ENCODE results near the gene NHEJ1. TPM values are rescaled to one million over a fixed set of nuclear protein-coding genes. Genes with fewer than 3 reads are reported as not detected.

NHEJ1 gene
- total and polyA plus RNA-seq, 9 of the 15 experiments (the other 6 are each of a cell fraction or from before 2014, with no cell fraction given) = 9.0 to 23.7 (median 13.9) TPM

DNA sequence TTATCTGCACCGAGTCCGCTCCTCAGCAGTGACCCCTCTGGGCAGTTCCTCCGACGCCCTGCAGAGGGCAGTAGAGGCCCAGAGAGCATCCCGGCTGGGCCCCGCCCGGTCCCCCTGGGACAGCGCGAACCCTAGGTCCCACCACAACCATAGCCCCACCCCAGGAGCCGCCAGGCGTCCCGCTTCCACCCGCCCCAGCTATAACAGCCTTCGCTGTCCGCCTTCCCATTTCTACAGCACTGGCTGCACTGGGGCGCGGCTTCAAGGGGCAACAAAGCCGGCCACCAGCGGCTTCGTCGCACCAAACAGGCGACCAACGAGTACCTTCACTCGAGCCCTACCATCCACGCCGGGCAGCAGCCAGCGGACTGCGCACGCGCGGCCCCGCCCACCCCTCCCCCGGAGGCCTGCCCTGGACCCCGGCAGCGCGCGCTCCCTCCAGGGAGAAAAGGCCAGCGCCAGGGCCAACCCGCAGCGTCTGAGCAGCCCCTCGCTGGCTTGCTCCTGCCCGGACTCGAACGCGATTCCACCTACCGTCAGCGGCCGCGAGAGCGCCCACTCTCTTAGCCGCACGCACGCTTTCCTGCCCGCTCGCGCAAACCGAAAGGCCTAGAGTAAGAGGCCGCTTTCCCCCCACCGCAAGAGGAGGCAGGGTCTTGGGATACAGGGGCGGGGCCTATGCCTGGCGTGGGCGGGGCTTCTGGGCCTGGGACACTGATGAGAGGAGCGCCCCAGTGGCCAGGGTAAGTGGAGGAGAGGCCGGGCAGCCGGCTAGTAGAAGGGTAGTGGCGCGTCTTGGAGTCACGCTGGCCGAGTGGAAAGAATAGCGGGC, at the start of gene NHEJ1 (continued):
- TF ChIP-seq NR2F6 (CRISPR knock-in tag; IDR thresholded peaks at IDR 0.05) (no peak), FOXJ3 (CRISPR knock-in tag; IDR thresholded peaks at IDR 0.05) (no peak), PHF8 (IDR thresholded peaks at IDR 0.05; ENCODE audit: borderline replicate concordance, low read length) (peak; percentile 92), STAG1 (CRISPR knock-in tag; IDR thresholded peaks at IDR 0.05; ENCODE audit: borderline replicate concordance) (peak; percentile 77; the same call in 1 of the 2 replicates), SMC3 (conservative IDR thresholded peaks at IDR 0.05; ENCODE audit: insufficient read depth, low read depth, low read length) (peak; percentile 76), ZBTB8A (IDR thresholded peaks at IDR 0.05; ENCODE audit: partially characterized antibody) (no peak), ZNF695 (CRISPR knock-in tag; IDR thresholded peaks at IDR 0.05) (no peak), ZNF133 (CRISPR knock-in tag; IDR thresholded peaks at IDR 0.05) (no peak), MTA1 (IDR thresholded peaks at IDR 0.05; ENCODE audit: borderline replicate concordance) (no peak), KDM4B (IDR thresholded peaks at IDR 0.05; ENCODE audit: borderline replicate concordance in 2 of 2, low read depth in 1 of 2) (0 out of 4 replicates have a peak, but pooled peaks of 1 of the 2 experiments have one; percentile 42), NFIC (IDR thresholded peaks at IDR 0.05) (no peak)
- TF ChIP-seq, protein P1, sequence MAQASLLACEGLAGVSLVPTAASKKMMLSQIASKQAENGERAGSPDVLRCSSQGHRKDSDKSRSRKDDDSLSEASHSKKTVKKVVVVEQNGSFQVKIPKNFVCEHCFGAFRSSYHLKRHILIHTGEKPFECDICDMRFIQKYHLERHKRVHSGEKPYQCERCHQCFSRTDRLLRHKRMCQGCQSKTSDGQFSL (CRISPR knock-in tag; IDR thresholded peaks at IDR 0.05) = peak; percentile 65; the same call in 1 of the 2 replicates
- TF ChIP-seq, protein P1 (tag; IDR thresholded peaks at IDR 0.05) = no peak
- TF ChIP-seq, protein P2, sequence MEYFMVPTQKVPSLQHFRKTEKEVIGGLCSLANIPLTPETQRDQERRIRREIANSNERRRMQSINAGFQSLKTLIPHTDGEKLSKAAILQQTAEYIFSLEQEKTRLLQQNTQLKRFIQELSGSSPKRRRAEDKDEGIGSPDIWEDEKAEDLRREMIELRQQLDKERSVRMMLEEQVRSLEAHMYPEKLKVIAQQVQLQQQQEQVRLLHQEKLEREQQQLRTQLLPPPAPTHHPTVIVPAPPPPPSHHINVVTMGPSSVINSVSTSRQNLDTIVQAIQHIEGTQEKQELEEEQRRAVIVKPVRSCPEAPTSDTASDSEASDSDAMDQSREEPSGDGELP (CRISPR knock-in tag; IDR thresholded peaks at IDR 0.05; ENCODE audit: borderline replicate concordance) = peak; percentile 71; the same call in 1 of the 2 replicates
- TF ChIP-seq, protein P3, sequence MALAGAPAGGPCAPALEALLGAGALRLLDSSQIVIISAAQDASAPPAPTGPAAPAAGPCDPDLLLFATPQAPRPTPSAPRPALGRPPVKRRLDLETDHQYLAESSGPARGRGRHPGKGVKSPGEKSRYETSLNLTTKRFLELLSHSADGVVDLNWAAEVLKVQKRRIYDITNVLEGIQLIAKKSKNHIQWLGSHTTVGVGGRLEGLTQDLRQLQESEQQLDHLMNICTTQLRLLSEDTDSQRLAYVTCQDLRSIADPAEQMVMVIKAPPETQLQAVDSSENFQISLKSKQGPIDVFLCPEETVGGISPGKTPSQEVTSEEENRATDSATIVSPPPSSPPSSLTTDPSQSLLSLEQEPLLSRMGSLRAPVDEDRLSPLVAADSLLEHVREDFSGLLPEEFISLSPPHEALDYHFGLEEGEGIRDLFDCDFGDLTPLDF (CRISPR knock-in tag; IDR thresholded peaks at IDR 0.05) = peak; percentile 55; the same call in 1 of the 2 replicates
- TF ChIP-seq, protein P4, sequence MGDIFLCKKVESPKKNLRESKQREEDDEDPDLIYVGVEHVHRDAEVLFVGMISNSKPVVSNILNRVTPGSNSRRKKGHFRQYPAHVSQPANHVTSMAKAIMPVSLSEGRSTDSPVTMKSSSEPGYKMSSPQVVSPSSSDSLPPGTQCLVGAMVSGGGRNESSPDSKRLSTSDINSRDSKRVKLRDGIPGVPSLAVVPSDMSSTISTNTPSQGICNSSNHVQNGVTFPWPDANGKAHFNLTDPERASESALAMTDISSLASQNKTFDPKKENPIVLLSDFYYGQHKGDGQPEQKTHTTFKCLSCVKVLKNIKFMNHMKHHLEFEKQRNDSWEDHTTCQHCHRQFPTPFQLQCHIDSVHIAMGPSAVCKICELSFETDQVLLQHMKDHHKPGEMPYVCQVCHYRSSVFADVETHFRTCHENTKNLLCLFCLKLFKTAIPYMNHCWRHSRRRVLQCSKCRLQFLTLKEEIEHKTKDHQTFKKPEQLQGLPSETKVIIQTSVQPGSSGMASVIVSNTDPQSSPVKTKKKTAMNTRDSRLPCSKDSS (IDR thresholded peaks at IDR 0.05; ENCODE audit: low read depth, partially characterized antibody) = no peak

Data from K562 (cell line).